ENCODE measurements around the gene NHEJ1.

The NHEJ1 gene

GRCh38 chr2:219084791-219085190, 75.8 kb downstream of the NHEJ1 start:
- no peak for DNase-seq

- DNase-seq = no peak
These were observed 78.2 kb downstream of the NHEJ1 start for GRCh38 chr2:219082332-219082958.

- peak in 2 of 4 experiments; percentile 52 to 59 for DNase-seq
These were observed 78.8 kb downstream of the NHEJ1 start for GRCh38 chr2:219081701-219082331.

- DNase-seq = no peak
These were observed 79.5 kb downstream of the NHEJ1 start for GRCh38 chr2:219081096-219081495.

GRCh38 chr2:219079417-219079816, 81.2 kb downstream of the NHEJ1 start:
- no peak for DNase-seq

- DNase-seq = no peak
These were observed 81.7 kb downstream of the NHEJ1 start for GRCh38 chr2:219078951-219079350.

GRCh38 chr2:219078126-219078525, 82.5 kb downstream of the NHEJ1 start:
- DNase-seq = no peak

- DNase-seq = peak; percentile 23 to 72 (median 62)
These were observed 84.4 kb downstream of the NHEJ1 start for GRCh38 chr2:219076253-219076652.

GRCh38 chr2:219073413-219074129, 87.0 kb downstream of the NHEJ1 start:
- peak; percentile 75 to 94 (median 84) for DNase-seq

- no peak for DNase-seq
These were observed 87.8 kb downstream of the NHEJ1 start for GRCh38 chr2:219072741-219073250.

GRCh38 chr2:219071131-219071816, 89.3 kb downstream of the NHEJ1 start:
- no peak for DNase-seq

- no peak for DNase-seq
These were observed 95.1 kb downstream of the NHEJ1 start for GRCh38 chr2:219065484-219065883.

GRCh38 chr2:219062081-219062480, 98.5 kb downstream of the NHEJ1 start:
- no peak for DNase-seq

GRCh38 chr2:219060821-219061791, 99.5 kb downstream of the NHEJ1 start, which contains the start of gene IHH:
Gene IHH (minus strand): TSS chr2:219060921. CDS start chr2:219060467, 454 bp downstream.
- DNase-seq = peak in 3 of 4 experiments; percentile 9 to 54 (median 33)

GRCh38 chr2:219059725-219060682, 100.6 kb downstream of the NHEJ1 start:
- DNase-seq = no peak

- no peak for DNase-seq
These were observed 101.3 kb downstream of the NHEJ1 start for GRCh38 chr2:219059375-219059724.

- no peak for DNase-seq
These were observed 101.9 kb downstream of the NHEJ1 start for GRCh38 chr2:219058541-219059374.

- peak; percentile 74 to 87 (median 81) for DNase-seq
These were observed 102.7 kb downstream of the NHEJ1 start for GRCh38 chr2:219057709-219058540.
